H1 (cell line): ENCODE data around the gene RNASE9. TPM values are rescaled to one million over a fixed set of nuclear protein-coding genes. Genes with fewer than 3 reads are reported as not detected.

Source experiments
- ASH2L ChIP-seq: fragments of 200-600, 300-600 bp; sonication (generic); IDR thresholded peaks from one replicate; pipeline ENCODE4 v1.7.1; 2017; ENCODE audit warnings: low read length
- CHD1 ChIP-seq: IDR thresholded peaks from 2 replicates; pipeline ENCODE4 v1.6.1; 2012; ENCODE audit warnings: low read depth, low read length, improper control_type of control experiment
- CHD2 ChIP-seq: IDR thresholded peaks from 2 replicates; pipeline ENCODE4 v1.6.1; 2012; ENCODE audit warnings: low read length, improper control_type of control experiment
- CTCF ChIP-seq, 3 experiments: IDR thresholded peaks; 1 replicate in 2 of 3; 2 replicates in 1 of 3; pipeline versions ENCODE4 v1.5.1 to v1.6.1; 2011; ENCODE audit warnings: low read length in 3 of 3, mild to moderate bottlenecking in 3 of 3, inconsistent platforms in 2 of 3, low read depth in 1 of 3, moderate library complexity in 1 of 3; ENCODE audit not compliant: insufficient read depth in 1 of 3; ENCODE audit errors: control extremely low read depth in 1 of 3
- KDM4A ChIP-seq: IDR thresholded peaks from one replicate; pipeline ENCODE4 v1.7.1; 2012; ENCODE audit warnings: low read depth, mild to moderate bottlenecking, moderate library complexity, low read length, inconsistent platforms; ENCODE audit not compliant: severe bottlenecking
- KDM5A ChIP-seq: fragments of 200-600 bp; IDR thresholded peaks from 2 replicates; pipeline ENCODE4 v1.7.1; 2012; ENCODE audit warnings: mild to moderate bottlenecking, low read length, inconsistent platforms, mixed read lengths
- MAFK ChIP-seq: IDR thresholded peaks from 2 replicates; pipeline ENCODE4 v1.6.1; 2012; ENCODE audit warnings: low read depth, mild to moderate bottlenecking, improper control_type of control experiment, low read length
- PHF8 ChIP-seq: fragments of 200-600 bp; sonication (generic); conservative IDR thresholded peaks from 2 replicates; pipeline ENCODE4 v1.7.1; 2012; ENCODE audit warnings: low read depth, mild to moderate bottlenecking, inconsistent platforms, low read length, moderate library complexity
- POU5F1 ChIP-seq: IDR thresholded peaks from 2 replicates; pipeline ENCODE4 v1.6.1; 2011; ENCODE audit warnings: low read depth, mild to moderate bottlenecking, low read length, moderate library complexity
- RAD21 ChIP-seq, 2 experiments: IDR thresholded peaks in 1 of 2; conservative IDR thresholded peaks in 1 of 2; 2 replicates each; pipeline ENCODE4 v1.6.1; 2011; ENCODE audit warnings: low read depth in 2 of 2, low read length in 2 of 2, improper control_type of control experiment in 1 of 2, inconsistent platforms in 1 of 2, mild to moderate bottlenecking in 1 of 2, moderate library complexity in 1 of 2
- RBBP5 ChIP-seq: IDR thresholded peaks from 2 replicates; pipeline ENCODE4 v1.7.1; 2012; ENCODE audit warnings: low read depth, mild to moderate bottlenecking, inconsistent platforms, low read length, moderate library complexity, borderline replicate concordance
- SUZ12 ChIP-seq: fragments of 200-600 bp; sonication (generic); IDR thresholded peaks from 2 replicates; pipeline ENCODE4 v1.6.1; 2012; ENCODE audit warnings: mild to moderate bottlenecking, inconsistent platforms, low read length, moderate library complexity, mixed read lengths
- TAF7 ChIP-seq: optimal IDR thresholded peaks from 2 replicates; pipeline ENCODE3; 2011; ENCODE audit warnings: low read depth, mild to moderate bottlenecking, inconsistent platforms, low read length, moderate library complexity, borderline replicate concordance
- TBP ChIP-seq: IDR thresholded peaks from 2 replicates; pipeline ENCODE4 v1.6.1; 2011; ENCODE audit warnings: low read depth, low read length, improper control_type of control experiment
- polyA plus RNA-seq, 7 experiments: library from polyadenylated mRNA; depleted of rRNA in 3 of 7; stranded (reverse) in 5 of 7; unstranded in 2 of 7; fragments of >200 nt in 5 of 7; fragments of 200-250 nt in 2 of 7; gene quantifications; 1 replicate in 5 of 7; 2 replicates in 1 of 7; 4 replicates in 1 of 7; pipeline versions ENCODE4 v1.2.1 to v1.2.3, GENCODE V29; 2011 to 2013; ENCODE audit warnings: missing spikeins in 2 of 7, mixed read lengths in 2 of 7
- total RNA-seq: library from RNA; stranded (reverse); fragmentation: NEBNext Ultra II Directional; extraction: Animal tissue kit (Norgen Biotek cat#: 25700); gene quantifications from 2 replicates; pipeline ENCODE4 v1.2.1, GENCODE V29; 2021
- TF ChIP-seq, protein P1 (sequence below): IDR thresholded peaks from 2 replicates; pipeline ENCODE4 v1.6.1; 2012; ENCODE audit warnings: inconsistent platforms

Gene RNASE9
- total and polyA plus RNA-seq, 2 of the 8 experiments (the other 6 are each of a cell fraction or from before 2014, with no cell fraction given): 0.06 TPM; not detected in 1

GRCh38 chr14:20609215-20610001 lies 48.6 kb upstream of the RNASE9 start (continued):
- TF ChIP-seq RBBP5 (peak; percentile 100), POU5F1 (peak; percentile 67; the same call in 1 of the 2 replicates), KDM5A (peak; percentile 81; the same call in 1 of the 2 replicates), CHD1 (no peak), CTCF (IDR thresholded peaks at IDR 0.05; ENCODE audit: control extremely low read depth in 1 of 3, insufficient read depth in 1 of 3, low read depth in 1 of 3, low read length in 3 of 3) (peak; percentile 28 to 99 (median 80)), PHF8 (no peak; the same call in 1 of the 2 replicates), TBP (peak; percentile 99), KDM4A (peak; percentile 57), TAF7 (peak; percentile 59), MAFK (peak; percentile 48; the same call in 1 of the 2 replicates), ASH2L (peak; percentile 100), CHD2 (no peak), SUZ12 (no peak), RAD21 (IDR thresholded peaks at IDR 0.05 in 1 of 2, conservative IDR thresholded peaks at IDR 0.05 in 1 of 2; ENCODE audit: low read depth in 2 of 2, low read length in 2 of 2) (peak; percentile 89 to 90)
- TF ChIP-seq, protein P1, sequence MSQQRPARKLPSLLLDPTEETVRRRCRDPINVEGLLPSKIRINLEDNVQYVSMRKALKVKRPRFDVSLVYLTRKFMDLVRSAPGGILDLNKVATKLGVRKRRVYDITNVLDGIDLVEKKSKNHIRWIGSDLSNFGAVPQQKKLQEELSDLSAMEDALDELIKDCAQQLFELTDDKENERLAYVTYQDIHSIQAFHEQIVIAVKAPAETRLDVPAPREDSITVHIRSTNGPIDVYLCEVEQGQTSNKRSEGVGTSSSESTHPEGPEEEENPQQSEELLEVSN: no peak
- TF ChIP-seq, all 59 proteins: peak for 14
